HG03139 (cell line): ENCODE data around the gene METTL15.
"Not testable (repeated sequence)": the region's sequence is repeated elsewhere in the genome, so short reads cannot be mapped to it uniquely, and the experiment has no call there.

Experiments
- ATAC-seq: cut with Tn5 transposase; IDR thresholded peaks from one replicate; pipeline ENCODE4 v1.9.1; 2021; ENCODE audit not compliant: unreplicated experiment

METTL15 gene

GRCh38 chr11:28176351-28176750 is 68.2 kb downstream of the METTL15 start:
- ATAC-seq, result no peak

DNA sequence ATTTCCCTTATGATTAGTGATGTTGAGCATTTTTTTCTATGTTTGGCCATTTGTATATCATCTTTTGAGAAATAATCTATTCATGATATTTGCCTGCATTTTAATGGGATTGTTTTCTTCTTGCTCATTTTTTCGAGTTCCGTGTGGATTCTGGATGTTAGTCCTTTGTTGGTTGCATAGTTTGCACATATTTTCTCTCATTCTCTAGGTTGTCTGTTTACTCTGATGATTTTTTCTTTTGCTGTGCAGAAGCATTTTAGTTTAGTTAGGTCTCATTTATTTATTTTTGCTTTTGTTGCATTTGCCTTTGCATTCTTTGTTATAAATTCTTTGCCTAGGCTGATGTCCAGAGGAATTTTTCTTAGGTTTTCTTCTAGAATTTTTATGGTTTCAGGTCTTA is 87.3 kb downstream of the METTL15 start:
- ATAC-seq, result no peak

DNA sequence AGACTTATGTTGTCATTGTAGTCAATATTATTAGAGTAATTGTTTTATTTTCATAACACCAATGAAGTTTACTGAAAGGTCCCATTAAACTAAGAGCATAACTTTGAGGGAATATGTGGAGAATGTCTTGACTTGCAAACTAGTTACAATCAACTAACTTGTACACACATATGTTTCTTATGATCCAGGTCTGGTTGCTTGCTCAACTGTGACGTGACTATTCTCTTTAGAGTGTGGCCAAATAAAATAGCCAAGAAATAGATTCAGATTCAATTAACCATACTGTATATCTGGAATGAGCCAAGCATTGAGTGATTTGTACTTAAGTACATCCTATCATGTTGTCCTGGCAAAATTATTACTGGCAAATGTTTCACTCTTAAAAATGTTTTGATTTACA is 101.7 kb downstream of the METTL15 start:
- no peak for ATAC-seq

GRCh38 chr11:28222063-28222462 is 113.9 kb downstream of the METTL15 start:
- ATAC-seq, result not testable (repeated sequence)

- peak; percentile 75 for ATAC-seq
Measured at GRCh38 chr11:28223577-28223976, 115.4 kb downstream of the METTL15 start.

DNA sequence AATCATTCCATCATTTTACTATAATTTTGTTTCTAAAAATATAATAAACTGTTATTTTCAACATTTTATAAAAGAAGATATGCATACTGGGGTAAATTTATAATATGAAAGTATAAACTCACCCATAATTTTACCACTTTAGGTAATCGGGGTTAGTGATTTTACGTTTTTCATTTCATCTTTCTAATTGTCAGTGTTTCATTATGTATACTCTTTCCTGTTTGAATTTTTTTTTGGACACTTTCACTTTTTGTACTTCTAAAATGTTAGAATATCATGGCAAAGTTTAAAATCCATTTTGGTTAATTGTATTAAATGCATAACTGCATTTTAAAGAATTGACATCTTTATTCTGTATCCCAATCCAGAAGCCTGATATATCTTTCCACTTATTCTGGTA is 115.8 kb downstream of the METTL15 start:
- ATAC-seq, result no peak

- no peak for ATAC-seq
Measured at GRCh38 chr11:28227460-28227859, 119.3 kb downstream of the METTL15 start.

DNA sequence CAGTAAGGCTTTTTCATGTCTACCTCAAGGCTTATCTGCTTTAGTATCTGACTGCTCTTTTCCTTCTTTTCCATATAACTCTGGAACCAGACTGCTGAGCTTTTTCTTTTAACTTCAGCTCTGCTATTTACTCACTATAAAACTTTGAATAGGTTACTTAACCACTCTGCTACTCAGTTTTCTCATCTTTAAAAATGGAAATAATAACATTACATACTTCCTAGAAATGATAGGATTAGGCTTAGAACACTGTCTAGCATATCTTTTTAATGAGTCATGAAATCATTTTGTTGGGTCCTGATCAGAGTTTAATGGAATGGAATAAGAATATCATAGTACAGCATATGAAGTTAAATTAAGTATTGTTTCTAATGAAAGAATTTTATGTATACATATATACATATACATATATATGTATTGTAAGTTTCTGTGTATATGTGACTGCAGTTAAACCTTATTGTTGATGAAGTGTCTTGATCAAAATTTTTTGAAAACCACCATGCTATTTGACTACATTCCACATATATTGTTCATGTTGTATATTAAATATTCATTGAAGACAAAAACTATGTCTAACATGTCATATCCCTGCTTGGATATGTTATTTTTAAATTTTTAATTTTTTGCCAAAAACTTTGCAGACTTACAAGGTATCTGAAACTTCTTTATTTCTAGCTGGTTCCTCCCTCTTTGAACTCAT is 120.2 kb downstream of the METTL15 start:
- ATAC-seq, result no peak

GRCh38 chr11:28231475-28231874 is 123.3 kb downstream of the METTL15 start:
- ATAC-seq, result no peak

DNA sequence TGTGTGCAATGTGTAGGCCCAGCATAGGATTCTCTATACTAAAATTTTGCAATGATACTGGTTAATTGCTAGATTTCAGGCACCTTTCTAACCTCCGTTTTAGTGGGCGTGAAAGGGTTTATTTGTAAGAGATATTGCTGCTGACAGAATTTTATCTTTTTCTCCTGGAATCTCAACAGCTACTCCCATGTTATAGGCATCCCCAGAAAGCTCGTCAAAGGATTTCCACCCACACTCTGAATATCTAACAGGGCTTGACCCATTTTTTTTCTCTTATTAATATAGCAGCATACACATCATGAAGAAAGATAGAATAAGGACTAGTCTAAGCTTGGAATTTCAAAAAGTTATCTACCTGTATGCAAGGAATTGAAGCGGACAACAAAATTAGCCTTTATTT is 124.5 kb downstream of the METTL15 start:
- no peak for ATAC-seq

DNA sequence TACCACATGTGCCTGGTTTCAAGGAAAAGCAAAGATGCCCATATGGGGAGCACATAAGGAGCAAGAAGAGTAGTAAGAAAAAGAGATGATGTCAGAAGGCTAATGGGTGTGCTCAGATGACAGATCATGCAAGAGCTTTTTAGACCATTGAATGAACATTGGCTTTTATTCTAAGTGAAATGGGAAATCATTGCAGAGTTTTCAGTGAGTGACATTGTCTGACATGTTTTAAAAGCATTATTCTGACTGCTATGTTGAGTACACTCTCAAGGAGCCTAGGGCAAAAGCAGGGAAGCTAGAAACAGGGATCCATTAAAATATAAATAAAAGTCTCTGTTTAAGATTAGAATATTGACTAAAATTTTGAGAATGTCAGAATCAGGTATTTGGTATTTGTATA is 133.6 kb downstream of the METTL15 start:
- ATAC-seq, result no peak

DNA sequence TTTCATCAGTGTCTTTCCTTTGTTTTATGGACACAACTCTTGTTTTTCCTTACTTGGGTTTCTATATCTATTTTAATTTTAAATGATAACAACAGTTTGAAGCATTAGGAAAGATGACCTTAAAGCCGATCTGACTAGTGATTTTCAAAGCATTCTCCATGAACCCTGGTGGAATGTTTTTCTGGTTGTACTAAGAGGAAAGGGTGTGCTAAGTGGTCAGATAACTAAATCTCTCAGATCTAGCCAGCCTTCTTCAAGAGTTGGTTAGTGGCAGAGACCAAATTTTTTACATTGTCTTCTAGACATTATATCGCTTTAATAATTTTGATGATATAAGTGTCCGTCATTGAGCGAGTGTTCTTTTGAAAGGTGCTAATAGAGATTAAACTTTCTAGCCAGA is 134.4 kb downstream of the METTL15 start:
- ATAC-seq, result no peak

DNA sequence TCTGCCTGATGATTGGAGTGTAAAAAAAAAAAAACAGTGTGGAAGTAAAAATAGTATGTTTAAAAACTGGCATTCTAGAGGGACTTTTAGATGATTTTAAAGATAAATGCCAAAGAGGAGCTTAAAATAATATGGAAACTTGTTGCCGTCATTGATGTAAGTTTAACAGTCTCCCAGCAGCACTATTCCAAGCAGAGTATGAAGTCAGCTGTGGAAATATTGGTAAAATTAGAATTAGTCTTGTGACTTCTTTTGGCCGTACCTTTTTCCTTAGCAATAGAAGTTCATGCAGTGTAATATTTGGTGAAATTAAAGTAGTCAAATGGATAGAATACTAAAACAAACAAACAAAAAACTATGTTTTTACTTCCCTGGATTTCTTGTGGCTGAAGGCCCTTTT is 134.9 kb downstream of the METTL15 start:
- no peak for ATAC-seq

- ATAC-seq, result no peak
Measured at GRCh38 chr11:28243581-28243980, 135.4 kb downstream of the METTL15 start.

DNA sequence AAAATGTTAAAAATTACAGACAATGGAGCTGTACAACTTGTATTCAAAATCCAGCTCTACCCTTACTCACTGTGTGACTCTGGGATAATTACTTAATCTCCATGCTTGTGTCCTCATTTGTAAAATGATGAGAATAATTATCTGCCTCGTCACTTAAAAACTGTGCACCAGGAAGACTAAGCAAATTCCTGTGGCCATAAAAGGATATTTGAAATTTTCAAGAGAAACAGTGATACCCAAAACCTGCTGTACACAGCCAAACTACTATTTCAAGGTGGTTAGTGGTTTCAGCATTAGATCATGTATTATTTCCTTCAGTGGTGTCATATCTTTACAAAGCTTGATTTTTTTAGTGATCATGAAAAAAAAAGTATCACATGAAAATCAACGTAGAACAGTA is 136.9 kb downstream of the METTL15 start:
- no peak for ATAC-seq

DNA sequence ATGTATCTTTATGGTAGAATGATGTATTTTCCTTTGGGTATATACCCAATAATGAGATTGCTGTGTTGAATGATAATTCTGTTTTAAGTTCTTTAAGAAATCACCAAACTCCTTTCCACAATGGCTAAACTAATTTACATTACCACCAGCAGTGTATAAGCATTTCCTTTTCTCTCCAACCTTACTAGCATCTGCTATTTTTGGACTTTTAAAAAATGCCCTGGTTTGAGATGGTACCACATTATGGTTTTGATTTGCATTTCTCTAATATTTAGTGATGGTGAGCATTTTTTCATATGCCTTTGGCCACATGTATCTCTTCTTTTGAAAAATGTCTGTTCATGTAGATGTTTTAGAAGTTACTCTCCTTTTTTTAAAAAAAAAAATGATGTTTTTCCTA is 142.0 kb downstream of the METTL15 start:
- ATAC-seq, result no peak

DNA sequence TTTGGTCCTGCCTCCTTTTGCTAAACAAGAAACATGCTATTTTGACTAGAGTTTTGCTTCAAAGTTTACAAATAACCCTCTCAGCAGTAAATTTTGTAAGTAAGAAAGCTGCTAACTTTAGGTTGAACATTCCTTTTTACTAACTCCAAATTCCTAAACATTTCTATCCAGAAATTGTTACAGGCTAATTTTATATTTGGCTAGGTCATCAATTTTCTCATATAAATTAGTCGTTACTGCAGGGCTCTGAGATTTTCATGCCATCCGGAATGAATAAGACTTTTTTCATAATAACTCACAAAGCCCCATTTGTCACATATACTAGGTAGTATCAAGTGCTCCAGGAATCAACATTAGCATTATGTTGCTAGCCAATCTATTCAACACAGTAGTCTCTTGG is 143.1 kb downstream of the METTL15 start:
- ATAC-seq, result no peak

DNA sequence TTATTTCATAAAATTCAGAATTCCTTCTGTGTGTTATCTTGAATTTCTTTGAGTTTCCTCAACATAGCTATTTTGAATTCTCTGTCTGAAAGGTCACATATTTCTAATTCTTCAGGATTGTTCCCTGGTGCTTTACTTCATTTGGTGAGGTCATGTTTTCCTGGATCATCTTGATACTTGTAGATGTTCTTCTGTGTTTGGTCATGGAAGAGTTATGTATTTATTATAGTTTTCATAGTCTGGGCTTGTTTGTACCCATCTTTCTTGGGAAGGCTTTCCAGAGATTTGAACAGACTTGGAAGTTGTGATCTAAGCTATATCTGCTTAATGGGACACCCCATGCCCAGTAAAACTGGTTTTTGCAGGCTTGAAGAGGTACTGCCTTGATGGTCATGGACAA is 149.6 kb downstream of the METTL15 start:
- no peak for ATAC-seq

- ATAC-seq, result peak; percentile 71
Measured at GRCh38 chr11:28259177-28259843, 151.1 kb downstream of the METTL15 start.

DNA sequence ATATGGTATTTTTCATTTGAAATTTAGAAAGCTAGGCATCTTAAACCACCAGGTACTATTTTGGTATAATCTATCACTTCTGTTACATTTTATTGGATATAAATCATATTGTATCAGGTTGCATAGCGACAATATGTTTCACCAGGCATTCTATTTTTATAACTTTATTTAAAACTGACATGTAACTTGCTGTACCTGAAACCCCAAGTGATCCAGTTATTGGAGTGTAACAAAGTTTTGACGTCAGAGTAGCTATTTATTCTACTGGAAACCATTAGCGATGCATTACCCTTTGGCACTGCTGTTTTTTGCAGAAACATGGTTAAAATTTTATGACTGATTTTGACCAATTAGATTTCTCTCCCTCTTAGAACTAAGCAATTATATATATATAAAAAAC is 160.7 kb downstream of the METTL15 start:
- ATAC-seq, result no peak

GRCh38 chr11:28269586-28269985 is 161.4 kb downstream of the METTL15 start:
- ATAC-seq, result no peak

DNA sequence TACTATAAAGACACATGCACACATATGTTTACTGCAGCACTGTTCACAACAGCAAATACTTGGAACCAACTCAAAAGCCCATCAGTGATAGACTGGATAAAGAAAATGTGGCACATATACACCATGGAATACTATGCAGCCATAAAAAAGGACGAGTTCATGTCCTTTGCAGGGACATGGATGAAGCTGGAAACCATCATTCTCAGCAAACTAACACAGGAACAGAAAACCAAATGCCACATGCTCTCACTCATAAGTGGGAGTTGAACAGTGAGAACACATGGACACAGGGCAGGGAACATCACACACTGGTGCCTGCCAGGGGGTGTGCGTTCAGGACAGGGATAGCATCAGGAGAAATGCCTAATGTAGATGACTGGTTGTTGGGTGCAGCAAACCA is 164.1 kb downstream of the METTL15 start:
- not testable (repeated sequence) for ATAC-seq

DNA sequence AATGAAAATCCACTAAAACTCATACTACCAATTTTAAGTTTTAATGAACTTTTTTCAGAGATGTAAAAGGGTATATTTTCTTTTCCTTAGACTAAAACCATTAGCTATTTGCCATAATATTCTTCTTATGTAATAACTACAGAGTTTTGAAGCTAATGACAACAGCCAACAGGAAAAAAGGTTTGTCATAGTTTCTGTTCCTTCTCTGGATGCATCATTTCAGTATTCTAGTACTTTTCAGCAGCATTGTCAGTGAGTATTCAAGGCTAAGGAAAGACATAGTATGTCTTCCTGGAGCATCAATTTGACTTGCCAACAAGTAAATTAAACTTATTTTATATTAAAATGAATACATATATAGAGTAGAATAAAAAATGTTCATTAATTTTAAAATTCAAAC is 166.0 kb downstream of the METTL15 start:
- no peak for ATAC-seq
